ENCODE data around the gene TMEM258. TPM values are rescaled to one million over a fixed set of nuclear protein-coding genes. Genes with fewer than 3 reads are reported as not detected.

Gene TMEM258
- total and polyA plus RNA-seq, 10 of the 15 experiments (the other 5 are each of a cell fraction or from before 2014, with no cell fraction given) = 160 to 840 (median 326) TPM

GRCh38 chr11:61780581-61781162 is 11.7 kb downstream of the TMEM258 start:
- Histone ChIP-seq H3K27me3 (replicated peaks in 1 of 2; ENCODE audit: control insufficient read depth in 2 of 2, insufficient read depth in 2 of 2, low read length in 1 of 2) (no peaks in the 10 kb centered on the region), H3K4me3 (no peak overlapping the region), H3K79me2 (ENCODE audit: control insufficient read depth, insufficient read depth, low read length) (no peaks in the 10 kb centered on the region), H4K20me1 (ENCODE audit: control insufficient read depth, insufficient read depth) (no peaks in the 10 kb centered on the region), H3K9ac (ENCODE audit: control insufficient read depth, insufficient read depth, low read length) (no peak overlapping the region), H2AFZ (ENCODE audit: control insufficient read depth, low read depth, low read length) (no peak overlapping the region), H3K36me3 (ENCODE audit: control insufficient read depth in 2 of 2, insufficient read depth in 2 of 2, low read length in 1 of 2) (no peaks in the 10 kb centered on the region; a peak in 3 of 4 replicates), H3K4me1 (ENCODE audit: control insufficient read depth, insufficient read depth, low read length) (no peaks in the 10 kb centered on the region; the same call in 1 of the 2 replicates), H3K4me2 (ENCODE audit: control insufficient read depth, insufficient read depth) (no peak overlapping the region), H3K27ac (ENCODE audit: control insufficient read depth, insufficient read depth) (no peak overlapping the region), H3K9me3 (replicated peaks; ENCODE audit: control insufficient read depth, insufficient read depth, low read length) (no peaks in the 10 kb centered on the region)
- intact Hi-C loops (cut with micrococcal nuclease; ENCODE audit: unreplicated experiment) = no loop called here
- in situ Hi-C loops (cut with MboI) = loop anchor here (5.0 kb wide), 1 partner anchor 33 kb away; no protein-coding TSS in a partner anchor
- ATAC-seq = no peak
- ChIA-PET POLR2A (interaction anchor here (0.6 kb wide), 1 partner anchor 55 kb away, joined by 3 read pairs; no protein-coding TSS in a partner anchor), SMC1A (ENCODE audit: uncharacterized antibody, unreplicated experiment) (interaction anchor here (0.6 to 0.9 kb wide), 3 partner anchors 17 to 32 kb away, joined by 3 to 5 read pairs (median 3); no protein-coding TSS in a partner anchor), CTCF (interaction anchor here (0.9 to 7.5 kb wide), 4 partner anchors 8 to 32 kb away, joined by 3 to 88 read pairs (median 4); no protein-coding TSS in a partner anchor), RAD21 (ENCODE audit: unreplicated experiment) (interaction anchor here (1.6 kb wide), 1 partner anchor 16 kb away, joined by 4 read pairs; no protein-coding TSS in a partner anchor)
- no TSS peak for BruUV-seq (replicated peaks)
- TF ChIP-seq DPF2 (IDR thresholded peaks at IDR 0.05) (no peak), ASH2L (IDR thresholded peaks at IDR 0.05; ENCODE audit: borderline replicate concordance, low read depth) (no peak), CHD4 (IDR thresholded peaks at IDR 0.05) (no peak), CBX5 (IDR thresholded peaks at IDR 0.05; ENCODE audit: low read depth) (no peak), ZNF622 (IDR thresholded peaks at IDR 0.05) (no peak), SIN3A (IDR thresholded peaks at IDR 0.05; ENCODE audit: low read depth, low read length) (no peak), MYB (IDR thresholded peaks at IDR 0.05; ENCODE audit: borderline replicate concordance, low read depth, low read length) (no peak), IRF5 (IDR thresholded peaks at IDR 0.05; ENCODE audit: borderline replicate concordance) (no peak), FOXM1 (IDR thresholded peaks at IDR 0.05; ENCODE audit: low read depth, low read length) (no peak), HDGF (IDR thresholded peaks at IDR 0.05) (no peak), RBBP5 (conservative IDR thresholded peaks at IDR 0.05) (no peak), ZSCAN29 (IDR thresholded peaks at IDR 0.05) (no peak), HDAC2 (IDR thresholded peaks at IDR 0.05) (no peak)
- no peak for DNase-seq (ENCODE audit: low read depth, low spot score)
- WGBS (ENCODE audit: insufficient coverage, insufficient replicate concordance, low lambda C conversion rate, missing lambda C conversion rate) = 40% methylated on average over 9 of the region's 9 CpGs
- FAIRE-seq = no peak

Measured in GM12878 (cell line).